ENCODE data around the gene SLC35E3.
A peak's percentile ranks its signal among the peaks of the same experiment; 100 is the strongest.

Gene SLC35E3

GRCh38 chr12:68745904-68746571, at the start of gene SLC35E3:
Gene SLC35E3, plus strand, starts transcription at chr12:68746176. Its CDS starts 202 bp downstream, at chr12:68746378.
- Histone ChIP-seq H3K9ac (no peak within 1 kb of the TSS), H3K27me3 (ENCODE audit: control insufficient read depth, insufficient read depth, low read length) (no peaks in the 10 kb centered on the region), H3K27ac (peak within 1 kb of the TSS; percentile 51), H3K9me3 (ENCODE audit: control insufficient read depth, low read length) (no peaks in the 10 kb centered on the region), H3K36me3 (ENCODE audit: control insufficient read depth, insufficient read depth, low read length) (no peaks in the 10 kb centered on the region), H3K4me2 (ENCODE audit: low read length) (peak within 1 kb of the TSS; percentile 85), H2AFZ (peak within 1 kb of the TSS; percentile 97), H3K4me3 (ENCODE audit: low read depth, low read length) (peak within 1 kb of the TSS; percentile 83), H3K79me2 (no peaks in the 10 kb centered on the region), H3K4me1 (peaks cover 6% of the 10 kb centered on the region)
- no peak for TF ChIP-seq CTCF (IDR thresholded peaks at IDR 0.05)

GRCh38 chr12:68699486-68699885, 46.5 kb upstream of the SLC35E3 start:
- Histone ChIP-seq H3K36me3 (ENCODE audit: control insufficient read depth, insufficient read depth, low read length) (no peaks in the 10 kb centered on the region), H3K79me2 (no peaks in the 10 kb centered on the region), H3K27me3 (ENCODE audit: control insufficient read depth, insufficient read depth, low read length) (no peaks in the 10 kb centered on the region), H3K4me3 (ENCODE audit: low read depth, low read length) (no peak overlapping the region), H3K9ac (no peak overlapping the region), H3K4me1 (no peaks in the 10 kb centered on the region), H3K9me3 (ENCODE audit: control insufficient read depth, low read length) (no peaks in the 10 kb centered on the region), H2AFZ (no peak overlapping the region), H3K27ac (no peak overlapping the region), H3K4me2 (ENCODE audit: low read length) (no peak overlapping the region)
- no peak for TF ChIP-seq CTCF (IDR thresholded peaks at IDR 0.05)

- H3K9ac ChIP-seq: no peak overlapping the region
- no peak overlapping the region for H3K4me3 ChIP-seq (ENCODE audit: low read depth, low read length)
- no peaks in the 10 kb centered on the region for H3K36me3 ChIP-seq (ENCODE audit: control insufficient read depth, insufficient read depth, low read length)
- H3K9me3 ChIP-seq (ENCODE audit: control insufficient read depth, low read length): no peaks in the 10 kb centered on the region
- no peak for TF ChIP-seq CTCF (IDR thresholded peaks at IDR 0.05)
- H3K4me1 ChIP-seq: no peaks in the 10 kb centered on the region
- H3K4me2 ChIP-seq (ENCODE audit: low read length): no peak overlapping the region
- H3K27ac ChIP-seq: no peak overlapping the region
- no peak overlapping the region for H2AFZ ChIP-seq
- H3K27me3 ChIP-seq (ENCODE audit: control insufficient read depth, insufficient read depth, low read length): no peaks in the 10 kb centered on the region
- no peaks in the 10 kb centered on the region for H3K79me2 ChIP-seq
Measured at GRCh38 chr12:68727776-68728175, 18.2 kb upstream of the SLC35E3 start.

GRCh38 chr12:68733661-68734071, 12.3 kb upstream of the SLC35E3 start:
- Histone ChIP-seq H3K36me3 (ENCODE audit: control insufficient read depth, insufficient read depth, low read length) (no peaks in the 10 kb centered on the region), H3K4me2 (ENCODE audit: low read length) (no peak overlapping the region)

More at GRCh38 chr12:68733661-68734071, 12.3 kb upstream of the SLC35E3 start:
- no peaks in the 10 kb centered on the region for H3K4me1 ChIP-seq
- no peaks in the 10 kb centered on the region for H3K27me3 ChIP-seq (ENCODE audit: control insufficient read depth, insufficient read depth, low read length)
- no peak for TF ChIP-seq CTCF (IDR thresholded peaks at IDR 0.05)
- no peak overlapping the region for H3K9ac ChIP-seq
- no peak overlapping the region for H2AFZ ChIP-seq
- H3K9me3 ChIP-seq (ENCODE audit: control insufficient read depth, low read length): no peaks in the 10 kb centered on the region
- H3K79me2 ChIP-seq: no peaks in the 10 kb centered on the region
- no peak overlapping the region for H3K4me3 ChIP-seq (ENCODE audit: low read depth, low read length)
- H3K27ac ChIP-seq: no peak overlapping the region
